Measurements from ENCODE around the gene MSANTD2.

DNA sequence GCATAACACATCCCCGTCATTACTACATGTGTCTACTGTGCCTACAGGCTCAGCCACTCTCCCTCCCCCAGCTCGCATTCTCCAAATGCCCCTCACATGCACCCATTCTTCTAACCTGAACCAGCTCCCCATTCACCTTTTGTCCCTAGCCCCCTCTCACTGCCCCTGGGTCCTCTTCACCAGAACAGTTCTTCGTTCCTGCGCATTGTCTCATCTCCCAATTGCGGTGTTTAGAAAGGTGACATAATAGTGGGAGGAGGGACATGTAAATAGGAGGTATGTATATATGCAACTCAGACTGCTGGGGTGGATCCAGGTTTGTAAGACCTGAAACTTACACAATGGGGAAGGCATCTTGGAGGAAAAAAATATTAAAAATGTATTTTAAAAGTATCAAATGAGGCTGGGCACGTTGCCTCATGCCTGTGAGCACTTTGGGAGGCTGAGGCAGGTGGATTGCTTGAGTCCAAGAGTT, 43.4 kb downstream of the MSANTD2 start:
- TF ChIP-seq, protein P1, sequence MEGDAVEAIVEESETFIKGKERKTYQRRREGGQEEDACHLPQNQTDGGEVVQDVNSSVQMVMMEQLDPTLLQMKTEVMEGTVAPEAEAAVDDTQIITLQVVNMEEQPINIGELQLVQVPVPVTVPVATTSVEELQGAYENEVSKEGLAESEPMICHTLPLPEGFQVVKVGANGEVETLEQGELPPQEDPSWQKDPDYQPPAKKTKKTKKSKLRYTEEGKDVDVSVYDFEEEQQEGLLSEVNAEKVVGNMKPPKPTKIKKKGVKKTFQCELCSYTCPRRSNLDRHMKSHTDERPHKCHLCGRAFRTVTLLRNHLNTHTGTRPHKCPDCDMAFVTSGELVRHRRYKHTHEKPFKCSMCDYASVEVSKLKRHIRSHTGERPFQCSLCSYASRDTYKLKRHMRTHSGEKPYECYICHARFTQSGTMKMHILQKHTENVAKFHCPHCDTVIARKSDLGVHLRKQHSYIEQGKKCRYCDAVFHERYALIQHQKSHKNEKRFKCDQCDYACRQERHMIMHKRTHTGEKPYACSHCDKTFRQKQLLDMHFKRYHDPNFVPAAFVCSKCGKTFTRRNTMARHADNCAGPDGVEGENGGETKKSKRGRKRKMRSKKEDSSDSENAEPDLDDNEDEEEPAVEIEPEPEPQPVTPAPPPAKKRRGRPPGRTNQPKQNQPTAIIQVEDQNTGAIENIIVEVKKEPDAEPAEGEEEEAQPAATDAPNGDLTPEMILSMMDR (IDR thresholded peaks at IDR 0.05) = no peak
- TF ChIP-seq EP300 (IDR thresholded peaks at IDR 0.05) = no peak
